ENCODE data around the gene KYNU. TPM values are rescaled to one million over a fixed set of nuclear protein-coding genes. Genes with fewer than 3 reads are reported as not detected.
"Not testable (repeated sequence)": the region's sequence is repeated elsewhere in the genome, so short reads cannot be mapped to it uniquely, and the experiment has no call there.

KYNU gene
- total RNA-seq, 1 donor from 2014 or later, result 2.7 TPM

DNA sequence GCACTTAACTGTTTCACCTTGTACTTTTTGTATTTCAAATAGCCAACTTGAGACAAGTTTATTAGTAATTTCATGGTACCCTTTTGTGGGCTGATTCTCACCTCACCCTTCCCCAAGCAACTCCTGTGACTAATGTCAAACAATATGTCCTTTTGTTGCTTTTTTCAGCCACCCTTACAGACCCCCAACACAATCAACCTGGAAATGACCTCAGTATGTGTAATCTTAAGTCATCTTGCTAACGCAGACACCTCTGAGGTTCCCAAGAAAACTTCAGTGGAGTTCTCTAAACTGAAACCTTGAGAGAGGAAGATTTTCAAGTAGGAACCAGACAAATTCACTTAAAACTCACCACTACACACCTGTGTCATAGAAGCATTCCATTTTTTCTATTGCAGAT is 69.5 kb downstream of the KYNU start:
- Histone ChIP-seq H3K4me3 (ENCODE audit: low read depth, low read length) (no peak overlapping the region), H3K36me3 (ENCODE audit: control insufficient read depth, insufficient read depth, low read length) (no peaks in the 10 kb centered on the region), H3K27me3 (ENCODE audit: control insufficient read depth, insufficient read depth, low read length) (no peaks in the 10 kb centered on the region)
- no peak for DNase-seq (ENCODE audit: low read depth)
- TF ChIP-seq, protein P1, sequence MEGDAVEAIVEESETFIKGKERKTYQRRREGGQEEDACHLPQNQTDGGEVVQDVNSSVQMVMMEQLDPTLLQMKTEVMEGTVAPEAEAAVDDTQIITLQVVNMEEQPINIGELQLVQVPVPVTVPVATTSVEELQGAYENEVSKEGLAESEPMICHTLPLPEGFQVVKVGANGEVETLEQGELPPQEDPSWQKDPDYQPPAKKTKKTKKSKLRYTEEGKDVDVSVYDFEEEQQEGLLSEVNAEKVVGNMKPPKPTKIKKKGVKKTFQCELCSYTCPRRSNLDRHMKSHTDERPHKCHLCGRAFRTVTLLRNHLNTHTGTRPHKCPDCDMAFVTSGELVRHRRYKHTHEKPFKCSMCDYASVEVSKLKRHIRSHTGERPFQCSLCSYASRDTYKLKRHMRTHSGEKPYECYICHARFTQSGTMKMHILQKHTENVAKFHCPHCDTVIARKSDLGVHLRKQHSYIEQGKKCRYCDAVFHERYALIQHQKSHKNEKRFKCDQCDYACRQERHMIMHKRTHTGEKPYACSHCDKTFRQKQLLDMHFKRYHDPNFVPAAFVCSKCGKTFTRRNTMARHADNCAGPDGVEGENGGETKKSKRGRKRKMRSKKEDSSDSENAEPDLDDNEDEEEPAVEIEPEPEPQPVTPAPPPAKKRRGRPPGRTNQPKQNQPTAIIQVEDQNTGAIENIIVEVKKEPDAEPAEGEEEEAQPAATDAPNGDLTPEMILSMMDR (IDR thresholded peaks at IDR 0.05; ENCODE audit: insufficient read depth, low read length, poor library complexity, severe bottlenecking), result no peak

DNA sequence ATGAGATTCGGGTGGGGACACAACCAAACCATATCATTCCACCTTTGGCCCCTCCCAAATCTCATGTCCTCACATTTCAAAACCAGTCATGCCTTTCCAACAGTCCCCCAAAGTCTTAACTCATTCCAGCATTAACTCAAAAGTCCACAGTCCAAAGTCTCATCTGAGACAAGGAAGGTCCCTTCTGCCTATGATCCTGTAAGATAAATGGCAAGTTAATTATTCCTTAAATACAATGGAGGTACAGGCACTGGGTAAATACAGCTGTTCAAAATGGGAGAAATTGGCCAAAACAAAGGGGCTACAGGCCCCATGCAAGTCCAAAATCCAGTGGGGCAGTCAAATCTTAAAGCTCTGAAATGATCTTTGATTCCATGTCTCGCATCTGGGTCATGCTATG is 71.3 kb downstream of the KYNU start:
- not testable (repeated sequence) for H3K4me3 ChIP-seq (ENCODE audit: low read depth, low read length); H3K27me3 ChIP-seq (ENCODE audit: control insufficient read depth, insufficient read depth, low read length); DNase-seq (ENCODE audit: low read depth); H3K36me3 ChIP-seq (ENCODE audit: control insufficient read depth, insufficient read depth, low read length)

DNA sequence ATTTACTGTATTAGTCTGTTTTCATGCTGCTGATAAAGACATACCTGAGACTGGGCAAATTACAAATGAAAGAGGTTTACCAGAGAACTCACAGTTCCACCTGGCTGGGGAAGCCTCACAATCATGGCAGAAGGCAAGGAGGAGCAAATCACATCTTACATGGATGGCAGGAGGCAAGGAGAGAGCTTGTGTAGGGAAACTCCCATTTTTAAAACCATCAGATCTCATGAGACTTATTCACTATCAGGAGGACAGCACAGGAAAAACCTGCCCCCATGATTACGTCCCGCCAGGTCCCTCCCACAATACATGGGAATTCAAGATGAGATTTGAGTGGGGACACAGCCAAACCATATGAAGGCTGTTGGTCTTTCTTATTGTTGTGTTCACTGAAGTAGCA is 72.9 kb downstream of the KYNU start:
- H3K27me3 ChIP-seq (ENCODE audit: control insufficient read depth, insufficient read depth, low read length); DNase-seq (ENCODE audit: low read depth); H3K36me3 ChIP-seq (ENCODE audit: control insufficient read depth, insufficient read depth, low read length); H3K4me3 ChIP-seq (ENCODE audit: low read depth, low read length): not testable (repeated sequence)

DNA sequence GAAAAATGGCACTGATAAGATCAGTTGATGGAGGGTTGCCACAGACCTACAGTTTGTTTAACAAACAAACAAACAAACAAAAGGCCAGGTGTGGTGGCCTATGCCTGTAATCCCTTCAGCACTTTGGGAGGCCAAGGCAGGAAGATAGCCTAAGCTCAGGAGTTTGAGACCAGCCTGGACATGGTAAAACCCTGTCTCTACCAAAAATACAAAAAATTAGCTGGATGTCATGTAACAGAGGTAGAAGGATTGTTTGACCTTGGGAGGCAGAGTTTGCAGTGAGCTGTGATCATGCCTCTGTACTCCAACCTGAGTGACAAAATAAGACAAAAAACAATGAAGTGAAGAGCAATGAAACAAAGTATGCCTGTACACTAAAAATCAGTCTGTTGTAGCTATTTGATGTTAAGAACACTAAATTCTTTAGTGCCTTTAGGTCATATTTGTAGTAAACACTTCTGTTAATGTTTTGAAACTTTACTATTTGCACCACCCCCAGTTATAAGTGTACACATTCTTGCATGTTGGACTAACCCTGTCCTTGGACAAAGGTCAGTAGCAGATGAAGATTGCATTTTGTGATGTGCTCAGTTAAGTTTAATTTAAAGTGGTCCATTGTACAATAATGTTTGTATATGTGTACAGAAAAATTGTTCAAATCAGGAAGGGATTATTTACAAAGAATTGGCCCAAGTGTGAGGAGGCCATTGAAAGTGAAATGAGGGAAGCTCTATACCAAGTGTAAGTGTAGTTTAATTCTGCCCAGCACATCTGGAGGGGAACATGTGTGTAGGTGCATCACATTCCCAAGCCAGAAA is 73.9 kb downstream of the KYNU start:
- Histone ChIP-seq H3K4me3 (ENCODE audit: low read depth, low read length) (no peak overlapping the region), H3K27me3 (ENCODE audit: control insufficient read depth, insufficient read depth, low read length) (no peaks in the 10 kb centered on the region), H3K36me3 (ENCODE audit: control insufficient read depth, insufficient read depth, low read length) (no peaks in the 10 kb centered on the region)
- TF ChIP-seq, protein P1 (IDR thresholded peaks at IDR 0.05; ENCODE audit: insufficient read depth, low read length, poor library complexity, severe bottlenecking), result no peak
- no peak for DNase-seq (ENCODE audit: low read depth)

DNA sequence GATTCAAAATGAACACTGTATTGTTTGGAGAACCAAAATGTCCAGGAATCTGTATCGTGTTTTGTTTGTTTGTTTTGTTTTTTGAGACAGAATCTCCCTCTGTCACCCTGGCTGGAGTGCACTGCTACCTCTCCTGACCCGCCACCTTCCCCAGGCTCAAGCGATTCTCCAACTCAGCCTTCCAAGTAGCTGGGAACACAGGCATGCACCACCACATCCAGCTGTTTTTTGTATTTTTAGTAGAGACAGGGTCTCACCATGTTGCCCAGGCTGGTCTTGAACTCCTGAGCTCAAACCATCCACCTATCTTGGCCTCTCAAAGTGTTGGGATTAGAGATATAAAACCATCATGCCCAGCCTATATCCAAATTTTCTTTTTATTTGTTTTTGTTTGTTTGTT is 74.6 kb downstream of the KYNU start:
- TF ChIP-seq, protein P1 (IDR thresholded peaks at IDR 0.05; ENCODE audit: insufficient read depth, low read length, poor library complexity, severe bottlenecking), result no peak
- no peak for DNase-seq (ENCODE audit: low read depth)
- Histone ChIP-seq H3K4me3 (ENCODE audit: low read depth, low read length) (no peak overlapping the region), H3K36me3 (ENCODE audit: control insufficient read depth, insufficient read depth, low read length) (no peaks in the 10 kb centered on the region), H3K27me3 (ENCODE audit: control insufficient read depth, insufficient read depth, low read length) (no peaks in the 10 kb centered on the region)

DNA sequence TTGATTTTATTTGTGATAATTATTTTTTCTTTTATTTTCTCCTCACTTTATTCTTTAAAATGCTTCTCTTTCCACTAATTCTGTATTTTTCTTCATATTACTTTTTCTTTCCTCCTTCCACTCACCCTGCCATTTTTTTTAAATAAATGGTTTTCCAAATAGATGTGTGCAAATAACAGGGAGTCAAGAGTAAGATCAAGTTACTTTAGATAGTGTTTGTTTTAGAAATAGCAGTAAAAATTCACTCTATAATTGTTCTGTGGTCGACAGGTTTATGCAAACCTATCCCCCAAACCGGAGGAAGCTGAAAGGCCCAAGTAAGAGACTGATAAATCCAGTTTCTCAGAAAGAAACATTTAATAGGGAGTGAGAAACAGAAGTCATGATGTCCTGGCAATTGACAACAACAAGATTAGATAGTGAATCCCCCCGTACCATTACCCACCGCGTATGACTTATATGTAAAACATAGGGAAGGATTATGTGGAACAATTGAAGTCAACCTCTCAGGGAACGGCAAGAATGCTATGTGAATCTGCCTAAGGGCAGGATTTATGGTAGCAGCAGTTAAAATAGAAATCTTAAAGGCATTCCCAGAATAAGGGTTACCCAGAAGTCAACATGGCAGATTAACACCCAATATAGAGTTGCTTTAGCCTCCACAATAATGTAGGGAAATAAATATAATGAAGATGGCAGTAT is 75.5 kb downstream of the KYNU start:
- Histone ChIP-seq H3K4me3 (ENCODE audit: low read depth, low read length) (no peak overlapping the region), H3K36me3 (ENCODE audit: control insufficient read depth, insufficient read depth, low read length) (no peaks in the 10 kb centered on the region), H3K27me3 (ENCODE audit: control insufficient read depth, insufficient read depth, low read length) (no peaks in the 10 kb centered on the region)
- DNase-seq (ENCODE audit: low read depth), result no peak
- TF ChIP-seq, protein P1 (IDR thresholded peaks at IDR 0.05; ENCODE audit: insufficient read depth, low read length, poor library complexity, severe bottlenecking), result no peak

Data from kidney epithelial cell (primary cell).